ENCODE results near the gene CYP26C1. TPM values are rescaled to one million over a fixed set of nuclear protein-coding genes. Genes with fewer than 3 reads are reported as not detected.

The CYP26C1 gene
- total and polyA plus RNA-seq, 9 donors: 0.09 to 0.12 TPM; not detected in 7

DNA sequence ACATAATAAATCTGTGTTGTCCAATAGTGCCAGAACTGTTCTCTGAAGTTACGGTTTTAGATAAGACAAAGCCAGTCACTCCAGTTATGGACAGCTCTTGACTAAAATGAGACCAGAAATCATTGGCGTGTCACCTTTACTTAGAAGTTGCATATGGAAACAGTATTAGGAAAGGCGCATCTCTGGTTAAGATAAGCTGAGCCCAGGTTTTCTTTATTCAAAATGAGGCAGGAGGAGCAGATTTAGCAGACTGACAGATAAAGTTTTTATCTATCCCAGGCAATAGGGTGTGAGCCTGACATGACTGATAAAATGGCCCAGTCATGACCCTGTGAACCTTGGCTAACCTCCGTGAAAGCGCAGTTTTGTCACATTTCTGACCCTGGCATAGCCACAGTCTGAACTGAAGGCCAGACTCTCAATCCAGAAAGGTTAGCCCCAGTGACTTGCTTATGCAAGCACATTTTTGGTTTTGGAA lies 17.3 kb downstream of the CYP26C1 start:
- peaks cover 33% of the 10 kb centered on the region for H3K4me1 ChIP-seq (ENCODE audit: control insufficient read depth, insufficient read depth, low read length)
- no peak overlapping the region for H3K27ac ChIP-seq (ENCODE audit: low read length)
- H3K4me3 ChIP-seq (ENCODE audit: low read length): no peak overlapping the region
- H3K9me3 ChIP-seq (replicated peaks; ENCODE audit: control insufficient read depth, low read depth, low read length): no peaks in the 10 kb centered on the region
- H3K27me3 ChIP-seq (ENCODE audit: control insufficient read depth, insufficient read depth, low read length): peaks cover 60% of the 10 kb centered on the region
- WGBS (ENCODE audit: insufficient coverage): 81% methylated on average over 5 of the region's 5 CpGs
- H3K36me3 ChIP-seq (ENCODE audit: control insufficient read depth, insufficient read depth, low read length): no peaks in the 10 kb centered on the region
- no peak for DNase-seq

DNA sequence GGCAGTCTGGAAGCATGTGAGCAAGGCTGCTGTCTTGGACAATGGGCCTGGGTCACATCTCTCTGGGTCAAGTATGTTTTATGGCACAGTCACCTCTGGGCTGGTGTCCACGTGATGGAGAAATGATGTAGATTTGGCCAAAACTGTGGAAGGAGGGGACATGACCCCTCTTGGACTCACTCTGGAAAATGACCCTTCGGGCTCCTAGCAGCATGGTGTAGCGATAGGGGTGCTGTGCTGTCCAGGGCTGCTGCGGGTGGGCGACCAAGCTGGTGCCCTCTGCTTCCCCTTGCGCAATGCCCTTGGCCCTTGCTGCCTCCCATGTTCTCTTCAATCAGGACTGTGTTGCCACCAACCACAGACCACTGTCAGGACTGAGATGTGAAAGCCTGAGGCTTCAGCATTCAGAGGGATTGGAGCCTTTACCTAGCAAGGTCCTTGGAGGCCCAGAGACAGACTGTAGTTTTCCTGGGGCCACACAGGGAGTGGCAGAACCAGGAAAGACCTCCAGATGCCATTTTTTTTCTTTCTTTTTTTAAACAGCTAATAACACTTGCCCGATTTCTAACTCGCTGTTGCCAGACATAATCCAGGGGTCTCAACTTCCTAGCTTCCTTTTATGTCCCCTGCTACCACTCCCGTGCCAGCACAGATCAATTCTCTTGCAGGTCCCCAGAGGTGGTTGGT lies 19.2 kb downstream of the CYP26C1 start:
- Histone ChIP-seq H3K27ac (ENCODE audit: low read length) (no peak overlapping the region), H3K36me3 (ENCODE audit: control insufficient read depth, insufficient read depth, low read length) (no peaks in the 10 kb centered on the region), H3K27me3 (ENCODE audit: control insufficient read depth, insufficient read depth, low read length) (peaks cover 41% of the 10 kb centered on the region), H3K4me1 (ENCODE audit: control insufficient read depth, insufficient read depth, low read length) (peaks cover 14% of the 10 kb centered on the region), H3K4me3 (ENCODE audit: low read length) (no peak overlapping the region), H3K9me3 (replicated peaks; ENCODE audit: control insufficient read depth, low read depth, low read length) (no peaks in the 10 kb centered on the region)
- no peak for DNase-seq
- 72% methylated on average over 7 of the region's 9 CpGs for WGBS (ENCODE audit: insufficient coverage)

DNA sequence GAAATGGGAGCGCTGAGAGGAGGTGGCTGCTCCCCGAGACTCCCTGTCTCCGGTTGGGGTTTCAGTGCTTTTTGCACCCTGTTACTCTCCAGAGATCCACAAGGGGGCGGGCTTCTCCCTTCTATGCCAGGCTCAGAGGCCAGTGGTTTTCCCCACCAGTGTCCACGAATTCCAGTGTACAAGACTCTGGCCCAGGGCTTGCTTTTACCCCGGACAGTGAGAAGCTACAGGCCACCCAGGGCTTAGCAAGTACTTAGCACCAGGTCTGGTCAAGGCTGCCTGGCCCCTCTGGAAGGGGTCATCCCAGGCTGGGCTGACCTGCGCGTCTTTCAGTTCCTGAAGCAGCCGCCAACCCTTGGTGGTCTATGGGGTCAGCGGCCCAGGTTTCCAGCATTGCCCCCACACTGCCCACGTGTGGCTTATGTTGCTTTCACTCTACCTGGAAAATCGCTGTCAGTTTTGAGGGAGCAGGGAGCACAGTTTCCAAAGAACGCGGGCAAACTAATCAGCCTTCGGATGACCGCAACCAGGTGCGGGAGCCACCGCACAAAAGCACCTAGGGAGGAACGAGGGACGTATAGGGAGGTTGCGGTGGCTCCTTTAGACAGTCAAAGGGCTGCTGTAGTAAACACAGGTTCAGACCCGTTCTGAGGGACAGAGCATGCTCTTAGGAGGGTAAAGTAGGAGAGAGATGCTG lies 19.9 kb downstream of the CYP26C1 start:
- H3K27ac ChIP-seq (ENCODE audit: low read length): no peak overlapping the region
- no peaks in the 10 kb centered on the region for H3K36me3 ChIP-seq (ENCODE audit: control insufficient read depth, insufficient read depth, low read length)
- no peak overlapping the region for H3K4me3 ChIP-seq (ENCODE audit: low read length)
- WGBS (ENCODE audit: insufficient coverage): 53% methylated on average over 22 of the region's 22 CpGs
- peaks cover 8% of the 10 kb centered on the region for H3K4me1 ChIP-seq (ENCODE audit: control insufficient read depth, insufficient read depth, low read length)
- DNase-seq: peak; percentile 58
- no peaks in the 10 kb centered on the region for H3K9me3 ChIP-seq (replicated peaks; ENCODE audit: control insufficient read depth, low read depth, low read length)
- H3K27me3 ChIP-seq (ENCODE audit: control insufficient read depth, insufficient read depth, low read length): peaks cover 34% of the 10 kb centered on the region

DNA sequence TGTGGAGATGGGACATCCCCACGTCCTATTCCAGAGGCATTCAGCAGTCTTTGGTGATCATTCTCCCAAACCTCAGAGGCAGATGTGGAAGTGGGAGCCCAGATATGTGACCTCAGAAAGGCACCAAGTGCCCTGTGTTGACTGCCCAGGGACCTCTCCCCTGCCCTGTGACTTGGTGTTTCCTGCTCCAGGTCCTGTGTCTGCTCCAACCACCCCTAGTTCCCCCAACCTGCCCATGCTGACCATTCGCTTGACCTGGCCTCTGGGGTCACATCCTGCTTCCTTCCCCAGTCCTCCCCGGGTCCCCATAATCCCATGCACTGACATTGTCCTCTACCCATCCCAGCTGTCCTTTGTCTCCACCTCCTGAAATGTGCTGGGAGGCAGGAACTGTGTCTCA lies 20.7 kb downstream of the CYP26C1 start:
- Histone ChIP-seq H3K27me3 (ENCODE audit: control insufficient read depth, insufficient read depth, low read length) (peaks cover 26% of the 10 kb centered on the region), H3K4me3 (ENCODE audit: low read length) (no peak overlapping the region), H3K9me3 (replicated peaks; ENCODE audit: control insufficient read depth, low read depth, low read length) (no peaks in the 10 kb centered on the region), H3K36me3 (ENCODE audit: control insufficient read depth, insufficient read depth, low read length) (no peaks in the 10 kb centered on the region), H3K4me1 (ENCODE audit: control insufficient read depth, insufficient read depth, low read length) (peaks cover 8% of the 10 kb centered on the region), H3K27ac (ENCODE audit: low read length) (no peak overlapping the region)
- 78% methylated on average over 1 of the region's 3 CpGs for WGBS (ENCODE audit: insufficient coverage)
- DNase-seq: no peak

DNA sequence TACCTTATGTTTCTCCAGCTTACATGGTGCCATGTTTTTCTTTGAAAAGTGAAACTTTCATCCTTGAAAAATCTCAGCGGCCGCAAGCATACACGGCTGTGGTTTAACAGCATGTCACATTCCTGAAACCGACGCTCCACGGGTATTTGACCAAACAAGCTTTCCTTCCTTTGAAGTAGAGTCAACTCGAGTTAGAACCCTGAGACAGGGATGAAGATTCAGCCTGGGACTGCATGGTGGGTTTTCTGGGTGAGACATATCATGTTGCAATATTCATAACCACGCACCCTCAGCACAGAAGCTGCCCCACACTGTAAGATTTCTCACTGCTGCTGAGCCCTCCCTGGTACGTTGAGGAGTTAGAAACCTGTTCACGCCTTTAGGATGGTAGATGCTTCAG lies 21.2 kb downstream of the CYP26C1 start:
- no peak for DNase-seq
- Histone ChIP-seq H3K9me3 (replicated peaks; ENCODE audit: control insufficient read depth, low read depth, low read length) (no peaks in the 10 kb centered on the region), H3K36me3 (ENCODE audit: control insufficient read depth, insufficient read depth, low read length) (no peaks in the 10 kb centered on the region), H3K4me1 (ENCODE audit: control insufficient read depth, insufficient read depth, low read length) (peaks cover 8% of the 10 kb centered on the region), H3K27me3 (ENCODE audit: control insufficient read depth, insufficient read depth, low read length) (peaks cover 23% of the 10 kb centered on the region), H3K27ac (ENCODE audit: low read length) (no peak overlapping the region), H3K4me3 (ENCODE audit: low read length) (no peak overlapping the region)
- WGBS (ENCODE audit: insufficient coverage): 45% methylated on average over 6 of the region's 10 CpGs

DNA sequence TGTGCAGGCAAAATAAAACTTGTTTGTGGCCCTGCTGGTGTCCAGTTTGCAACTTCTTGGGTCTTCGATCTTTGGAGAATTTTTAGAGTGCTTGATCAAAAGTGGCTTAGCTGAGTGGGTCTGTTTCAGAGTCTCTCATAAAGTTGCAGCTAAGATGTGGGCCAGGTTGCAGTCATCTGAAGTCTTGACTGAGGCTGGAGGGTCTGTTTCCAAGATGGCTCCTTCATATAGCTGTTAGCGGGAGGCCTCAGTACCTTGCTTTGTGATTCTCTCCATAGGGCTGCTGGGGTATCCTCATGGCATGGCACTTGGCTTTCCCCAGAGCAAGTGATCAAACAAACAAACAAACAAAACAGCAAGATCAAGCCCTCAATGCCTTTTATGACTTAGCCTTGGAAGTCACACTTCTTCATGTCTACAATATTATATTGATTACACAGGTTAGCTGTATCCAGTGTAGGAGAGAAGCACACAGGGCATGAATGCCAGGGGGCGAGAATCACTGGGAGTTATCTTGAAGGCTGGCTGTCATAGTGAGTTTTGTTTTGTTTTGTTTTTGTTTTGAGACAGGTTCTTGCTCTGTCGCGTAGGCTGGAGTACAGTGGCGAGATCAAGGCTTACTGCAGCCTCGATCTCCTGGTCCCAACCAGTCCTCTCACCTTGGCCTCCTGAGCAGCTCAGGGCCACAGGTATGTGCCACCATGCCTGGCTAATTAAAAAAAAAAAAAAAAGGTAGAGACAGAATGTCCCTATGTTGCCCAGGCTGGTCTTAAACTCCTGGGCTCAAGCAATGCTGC lies 23.3 kb downstream of the CYP26C1 start:
- WGBS (ENCODE audit: insufficient coverage): 93% methylated on average over 2 of the region's 7 CpGs
- no peak for DNase-seq
- peaks cover 8% of the 10 kb centered on the region for H3K4me1 ChIP-seq (ENCODE audit: control insufficient read depth, insufficient read depth, low read length)
- H3K9me3 ChIP-seq (replicated peaks; ENCODE audit: control insufficient read depth, low read depth, low read length): no peaks in the 10 kb centered on the region
- H3K4me3 ChIP-seq (ENCODE audit: low read length): no peak overlapping the region
- H3K27ac ChIP-seq (ENCODE audit: low read length): no peak overlapping the region
- H3K36me3 ChIP-seq (ENCODE audit: control insufficient read depth, insufficient read depth, low read length): no peaks in the 10 kb centered on the region
- peaks cover 16% of the 10 kb centered on the region for H3K27me3 ChIP-seq (ENCODE audit: control insufficient read depth, insufficient read depth, low read length)

DNA sequence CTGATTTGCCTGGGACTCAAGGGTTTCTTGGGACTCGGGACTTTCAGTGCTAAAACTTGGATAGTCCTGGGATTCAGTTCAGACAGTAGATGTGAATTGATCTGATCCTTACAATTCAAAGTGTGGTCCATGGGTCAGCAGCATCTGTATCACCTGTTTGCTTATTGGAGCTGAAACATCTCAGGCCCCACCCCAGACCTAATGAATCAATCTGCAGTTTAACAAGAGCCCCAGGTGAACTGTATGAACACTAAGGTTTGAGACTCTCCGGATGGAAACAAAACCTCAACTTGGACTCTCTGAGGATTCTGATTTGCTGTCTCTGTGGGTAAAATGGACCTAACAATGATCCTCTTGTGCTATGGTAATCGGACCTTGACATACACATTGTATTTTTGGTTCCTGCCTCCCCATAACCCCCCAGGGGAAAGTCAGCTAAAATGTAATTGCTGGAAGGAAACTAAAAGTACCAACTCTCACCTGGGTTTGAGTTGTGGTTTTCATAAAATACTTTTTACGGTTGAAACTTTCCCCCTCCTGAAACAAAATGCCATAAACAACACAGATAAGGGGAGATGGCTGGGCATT lies 24.8 kb downstream of the CYP26C1 start:
- H3K27ac ChIP-seq (ENCODE audit: low read length): no peak overlapping the region
- no peaks in the 10 kb centered on the region for H3K36me3 ChIP-seq (ENCODE audit: control insufficient read depth, insufficient read depth, low read length)
- peaks cover 7% of the 10 kb centered on the region for H3K27me3 ChIP-seq (ENCODE audit: control insufficient read depth, insufficient read depth, low read length)
- H3K9me3 ChIP-seq (replicated peaks; ENCODE audit: control insufficient read depth, low read depth, low read length): no peaks in the 10 kb centered on the region
- no peak overlapping the region for H3K4me3 ChIP-seq (ENCODE audit: low read length)
- WGBS (ENCODE audit: insufficient coverage): no CpG with 5 or more reads among the region's 4 CpGs
- no peak for DNase-seq
- H3K4me1 ChIP-seq (ENCODE audit: control insufficient read depth, insufficient read depth, low read length): peaks cover 2% of the 10 kb centered on the region

DNA sequence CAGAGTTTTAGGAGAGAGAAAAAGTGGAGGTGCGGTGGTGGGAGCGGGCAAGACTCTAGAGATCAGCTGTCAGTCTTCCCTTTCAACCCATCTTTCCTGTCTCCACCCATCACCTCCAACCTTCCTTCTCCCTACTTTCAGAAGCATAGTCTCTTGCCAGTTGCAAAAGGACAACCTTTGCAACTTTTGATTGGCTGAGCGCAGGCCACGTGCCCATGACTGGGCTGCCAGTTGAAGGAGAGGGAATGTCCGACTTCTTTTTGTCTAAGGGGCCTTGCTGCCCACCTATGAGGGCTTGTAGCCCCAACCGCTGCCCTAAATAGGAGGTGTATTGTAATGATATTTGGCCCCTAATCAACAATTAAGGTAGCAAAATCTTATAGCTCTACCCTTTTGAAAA lies 25.7 kb downstream of the CYP26C1 start:
- Histone ChIP-seq H3K36me3 (ENCODE audit: control insufficient read depth, insufficient read depth, low read length) (no peaks in the 10 kb centered on the region), H3K4me1 (ENCODE audit: control insufficient read depth, insufficient read depth, low read length) (no peaks in the 10 kb centered on the region), H3K4me3 (ENCODE audit: low read length) (no peak overlapping the region), H3K9me3 (replicated peaks; ENCODE audit: control insufficient read depth, low read depth, low read length) (no peaks in the 10 kb centered on the region), H3K27me3 (ENCODE audit: control insufficient read depth, insufficient read depth, low read length) (peaks cover 1% of the 10 kb centered on the region), H3K27ac (ENCODE audit: low read length) (no peak overlapping the region)
- DNase-seq: no peak
- 88% methylated on average over 2 of the region's 6 CpGs for WGBS (ENCODE audit: insufficient coverage)

DNA sequence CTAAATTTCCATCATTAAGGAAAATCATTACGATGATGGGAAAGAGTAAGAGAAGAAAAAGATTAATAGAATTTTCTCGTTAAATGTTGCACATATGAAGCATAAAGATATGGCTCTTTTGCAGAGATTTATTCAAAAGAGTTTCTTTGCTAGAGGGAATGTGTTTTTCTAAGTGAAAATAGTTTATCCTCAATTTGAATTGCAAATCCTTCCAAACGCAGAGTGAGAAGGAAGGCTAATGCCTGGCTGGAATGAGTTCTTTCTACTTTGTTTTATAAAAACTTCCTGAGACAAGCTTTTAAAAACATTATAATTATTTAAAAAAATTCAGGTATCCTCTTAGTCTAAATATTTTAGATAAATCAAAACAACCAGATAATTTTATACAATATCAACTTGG lies 27.2 kb downstream of the CYP26C1 start:
- Histone ChIP-seq H3K4me3 (ENCODE audit: low read length) (no peak overlapping the region), H3K27ac (ENCODE audit: low read length) (no peak overlapping the region), H3K27me3 (ENCODE audit: control insufficient read depth, insufficient read depth, low read length) (no peaks in the 10 kb centered on the region), H3K4me1 (ENCODE audit: control insufficient read depth, insufficient read depth, low read length) (no peaks in the 10 kb centered on the region), H3K36me3 (ENCODE audit: control insufficient read depth, insufficient read depth, low read length) (no peaks in the 10 kb centered on the region), H3K9me3 (replicated peaks; ENCODE audit: control insufficient read depth, low read depth, low read length) (no peaks in the 10 kb centered on the region)
- no peak for DNase-seq
- no CpG with 5 or more reads among the region's 3 CpGs for WGBS (ENCODE audit: insufficient coverage)

DNA sequence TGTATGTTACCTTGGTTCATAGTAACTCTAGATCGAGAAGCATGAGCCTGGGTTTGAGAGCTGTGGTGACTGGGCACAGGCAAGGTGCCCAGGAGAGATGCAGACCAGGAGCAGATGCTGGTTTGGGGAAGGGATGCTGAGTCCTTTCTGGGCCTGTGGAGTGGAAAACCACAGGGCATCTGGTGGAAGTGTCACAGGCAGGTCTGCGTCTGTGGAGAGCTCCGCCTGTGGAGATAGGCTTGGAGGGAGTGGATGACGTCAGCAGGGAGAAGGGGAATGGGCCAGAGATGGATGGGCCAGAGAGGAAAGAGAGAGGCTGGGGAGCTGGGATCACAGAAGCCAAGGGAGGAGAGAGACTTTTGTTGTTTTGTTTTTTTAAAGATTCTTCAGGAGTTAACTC lies 27.9 kb downstream of the CYP26C1 start:
- H3K4me3 ChIP-seq (ENCODE audit: low read length): no peak overlapping the region
- H3K36me3 ChIP-seq (ENCODE audit: control insufficient read depth, insufficient read depth, low read length): no peaks in the 10 kb centered on the region
- no peaks in the 10 kb centered on the region for H3K4me1 ChIP-seq (ENCODE audit: control insufficient read depth, insufficient read depth, low read length)
- no peak for DNase-seq
- H3K27ac ChIP-seq (ENCODE audit: low read length): no peak overlapping the region
- H3K27me3 ChIP-seq (ENCODE audit: control insufficient read depth, insufficient read depth, low read length): no peaks in the 10 kb centered on the region
- 35% methylated on average over 4 of the region's 4 CpGs for WGBS (ENCODE audit: insufficient coverage)
- H3K9me3 ChIP-seq (replicated peaks; ENCODE audit: control insufficient read depth, low read depth, low read length): no peaks in the 10 kb centered on the region

All from muscle of leg (tissue), 11 donors.